H9 (cell line): ENCODE data around the gene SYT3. TPM values are rescaled to one million over a fixed set of nuclear protein-coding genes. Genes with fewer than 3 reads are reported as not detected.

Experiments
- DNase-seq: peaks from one replicate; pipeline ENCODE4 v3.0.0-alpha.2; 2017
- H2AFZ ChIP-seq: one replicate; pipeline ENCODE4 v1.6.1; 2013; ENCODE audit warnings: mild to moderate bottlenecking, low read length, control low read depth, moderate library complexity
- H2AK5ac ChIP-seq: 2 replicates; pipeline ENCODE4 v1.6.1; 2013; ENCODE audit warnings: low read length, control low read depth, mixed read lengths; ENCODE audit not compliant: insufficient read length
- H2BK120ac ChIP-seq: one replicate; pipeline ENCODE4 v1.6.1; 2013; ENCODE audit warnings: low read depth, mild to moderate bottlenecking, low read length, control low read depth, inconsistent platforms; ENCODE audit not compliant: poor library complexity, severe bottlenecking
- H2BK12ac ChIP-seq: 2 replicates; pipeline ENCODE4 v1.6.1; 2013; ENCODE audit warnings: low read length, control low read depth, mixed read lengths, low read depth; ENCODE audit not compliant: insufficient read length
- H2BK15ac ChIP-seq: 2 replicates; pipeline ENCODE4 v1.6.1; 2013; ENCODE audit warnings: low read depth, low read length, control low read depth
- H2BK20ac ChIP-seq: one replicate; pipeline ENCODE4 v1.6.1; 2013; ENCODE audit warnings: low read depth, mild to moderate bottlenecking, low read length, control low read depth, inconsistent platforms; ENCODE audit not compliant: poor library complexity, severe bottlenecking
- H2BK5ac ChIP-seq: 2 replicates; pipeline ENCODE4 v1.6.1; 2013; ENCODE audit warnings: low read length, control low read depth, mixed read lengths; ENCODE audit not compliant: insufficient read length
- H3K14ac ChIP-seq: 2 replicates; pipeline ENCODE4 v1.6.1; 2013; ENCODE audit warnings: low read length, control low read depth; ENCODE audit not compliant: insufficient read depth
- H3K18ac ChIP-seq: 2 replicates; pipeline ENCODE4 v1.6.1; 2013; ENCODE audit warnings: low read depth, mild to moderate bottlenecking, mixed read lengths, low read length, control low read depth; ENCODE audit not compliant: insufficient read length
- H3K23ac ChIP-seq: 2 replicates; pipeline ENCODE4 v1.6.1; 2013; ENCODE audit warnings: low read length, control low read depth, mixed read lengths, low read depth; ENCODE audit not compliant: insufficient read length
- H3K23me2 ChIP-seq: 2 replicates; pipeline ENCODE4 v1.6.1; 2013; ENCODE audit warnings: low read depth, mild to moderate bottlenecking, mixed read lengths, low read length, control low read depth; ENCODE audit not compliant: insufficient read length, poor library complexity, severe bottlenecking
- H3K27ac ChIP-seq: 2 replicates; pipeline ENCODE4 v1.5.1; 2013; ENCODE audit warnings: low read length, control low read depth, mixed read lengths, low read depth; ENCODE audit not compliant: insufficient read length
- H3K27me3 ChIP-seq: 2 replicates; pipeline ENCODE4 v1.6.1; 2013; ENCODE audit warnings: low read length, control low read depth, inconsistent platforms; ENCODE audit not compliant: insufficient read depth
- H3K4ac ChIP-seq: 2 replicates; pipeline ENCODE4 v1.6.1; 2013; ENCODE audit warnings: low read depth, mild to moderate bottlenecking, control low read depth, inconsistent platforms, low read length, moderate library complexity
- H3K4me1 ChIP-seq: 2 replicates; pipeline ENCODE4 v1.6.1; 2013; ENCODE audit warnings: low read length, control low read depth, inconsistent platforms; ENCODE audit not compliant: insufficient read depth
- H3K4me2 ChIP-seq: 2 replicates; pipeline ENCODE4 v1.6.1; 2013; ENCODE audit warnings: low read length, control low read depth, mixed read lengths; ENCODE audit not compliant: insufficient read length, insufficient read depth
- H3K56ac ChIP-seq: 2 replicates; pipeline ENCODE4 v1.6.1; 2013; ENCODE audit warnings: low read depth, mild to moderate bottlenecking, mixed read lengths, low read length, control low read depth; ENCODE audit not compliant: insufficient read length
- H3K79me1 ChIP-seq: 2 replicates; pipeline ENCODE4 v1.6.1; 2013; ENCODE audit warnings: low read depth, mild to moderate bottlenecking, moderate library complexity, low read length, control low read depth, inconsistent platforms; ENCODE audit not compliant: insufficient read depth, poor library complexity, severe bottlenecking
- H3K79me2 ChIP-seq: 2 replicates; pipeline ENCODE4 v1.6.1; 2013; ENCODE audit warnings: low read length, control low read depth, inconsistent platforms; ENCODE audit not compliant: insufficient read depth
- H3K9ac ChIP-seq: 2 replicates; pipeline ENCODE4 v1.6.1; 2013; ENCODE audit warnings: low read length, control low read depth, mixed read lengths; ENCODE audit not compliant: insufficient read length; ENCODE audit errors: extremely low read depth
- H3K9me3 ChIP-seq: one replicate; pipeline ENCODE4 v1.6.1; 2013; ENCODE audit warnings: low read depth, low read length, inconsistent platforms; ENCODE audit not compliant: control insufficient read depth
- H3T11ph ChIP-seq: one replicate; pipeline ENCODE4 v1.6.1; 2013; ENCODE audit warnings: mild to moderate bottlenecking, low read length, control low read depth, inconsistent platforms
- H4K20me1 ChIP-seq: one replicate; pipeline ENCODE4 v1.6.1; 2013; ENCODE audit not compliant: control insufficient read depth, insufficient read length, insufficient read depth
- H4K5ac ChIP-seq: 2 replicates; pipeline ENCODE4 v1.6.1; 2013; ENCODE audit warnings: low read depth, mild to moderate bottlenecking, mixed read lengths, low read length, control low read depth; ENCODE audit not compliant: insufficient read length
- H4K8ac ChIP-seq: replicated peaks from 2 replicates; pipeline ENCODE4 v1.6.1; 2013; ENCODE audit warnings: low read length, control low read depth, mixed read lengths, low read depth; ENCODE audit not compliant: insufficient read length
- H4K91ac ChIP-seq: 2 replicates; pipeline ENCODE4 v1.6.1; 2013; ENCODE audit warnings: low read depth, mild to moderate bottlenecking, moderate library complexity, mixed read lengths, low read length, control low read depth; ENCODE audit not compliant: insufficient read length
- H3K27ac Mint-ChIP-seq, 3 experiments: 2 replicates in 2 of 3; 3 replicates in 1 of 3; pipeline ENCODE4 v1.8.0; 2020 to 2021; ENCODE audit warnings: mixed read lengths in 3 of 3, mild to moderate bottlenecking in 1 of 3, moderate library complexity in 1 of 3
- H3K27me3 Mint-ChIP-seq: 2 replicates; pipeline ENCODE4 v1.8.0; 2021; ENCODE audit warnings: low read depth, mild to moderate bottlenecking, moderate library complexity, mixed read lengths
- H3K36me3 Mint-ChIP-seq, 3 experiments: 2 replicates in 2 of 3; 3 replicates in 1 of 3; pipeline ENCODE4 v1.8.0; 2020 to 2021; ENCODE audit warnings: low read depth in 3 of 3, mixed read lengths in 3 of 3; ENCODE audit not compliant: insufficient read depth in 1 of 3
- H3K4me1 Mint-ChIP-seq, 2 experiments: 2 replicates each; pipeline ENCODE4 v1.8.0; 2020; ENCODE audit warnings: mixed read lengths in 2 of 2
- H3K4me3 Mint-ChIP-seq, 2 experiments: 2 replicates in 1 of 2; 3 replicates in 1 of 2; pipeline ENCODE4 v1.8.0; 2020 to 2021; ENCODE audit warnings: mild to moderate bottlenecking in 2 of 2, mixed read lengths in 2 of 2, moderate library complexity in 1 of 2
- H3K9me3 Mint-ChIP-seq, 2 experiments: 2 replicates in 1 of 2; 3 replicates in 1 of 2; pipeline ENCODE4 v1.8.0; 2020; ENCODE audit warnings: mild to moderate bottlenecking in 2 of 2, mixed read lengths in 2 of 2, moderate library complexity in 1 of 2
- WGBS: extraction: QIAGEN DNeasy Blood & Tissue Kit; methylation state at CpG from one replicate; pipeline ENCODE4 v1.1.7; 2013; ENCODE audit warnings: missing lambda C conversion rate, low lambda C conversion rate, mixed read lengths; ENCODE audit not compliant: insufficient read length; ENCODE audit errors: extremely low coverage; 5-methylcytosine and 5-hydroxymethylcytosine counted together
- long read RNA-seq: library from polyadenylated mRNA; unstranded; transcript quantifications from one replicate; pipeline ENCODE4 v2.0.0, GENCODE V29; 2020
- total RNA-seq: library from RNA; stranded (reverse); gene quantifications from 2 replicates; pipeline ENCODE4 v1.2.1, GENCODE V29; 2021
- TF ChIP-seq, protein P1 (sequence below): fragments of 200-600 bp; sonication (generic); conservative IDR thresholded peaks from 3 replicates; pipeline ENCODE4 v1.8.0; 2021; ENCODE audit warnings: antibody characterized with exemption, mild to moderate bottlenecking

Gene SYT3, protein sequence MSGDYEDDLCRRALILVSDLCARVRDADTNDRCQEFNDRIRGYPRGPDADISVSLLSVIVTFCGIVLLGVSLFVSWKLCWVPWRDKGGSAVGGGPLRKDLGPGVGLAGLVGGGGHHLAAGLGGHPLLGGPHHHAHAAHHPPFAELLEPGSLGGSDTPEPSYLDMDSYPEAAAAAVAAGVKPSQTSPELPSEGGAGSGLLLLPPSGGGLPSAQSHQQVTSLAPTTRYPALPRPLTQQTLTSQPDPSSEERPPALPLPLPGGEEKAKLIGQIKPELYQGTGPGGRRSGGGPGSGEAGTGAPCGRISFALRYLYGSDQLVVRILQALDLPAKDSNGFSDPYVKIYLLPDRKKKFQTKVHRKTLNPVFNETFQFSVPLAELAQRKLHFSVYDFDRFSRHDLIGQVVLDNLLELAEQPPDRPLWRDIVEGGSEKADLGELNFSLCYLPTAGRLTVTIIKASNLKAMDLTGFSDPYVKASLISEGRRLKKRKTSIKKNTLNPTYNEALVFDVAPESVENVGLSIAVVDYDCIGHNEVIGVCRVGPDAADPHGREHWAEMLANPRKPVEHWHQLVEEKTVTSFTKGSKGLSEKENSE
- total RNA-seq: 2.8 and 3.1 TPM in 2 replicates
- long read RNA-seq, transcript SYT3-206 (11 exons, 2,463 nt): major isoform, 49 of 65 reads
- long read RNA-seq, partial matches to known transcripts: 8 of 65 reads
- long read RNA-seq, other reads (novel, unspliced or antisense): 8 of 65 reads

DNA sequence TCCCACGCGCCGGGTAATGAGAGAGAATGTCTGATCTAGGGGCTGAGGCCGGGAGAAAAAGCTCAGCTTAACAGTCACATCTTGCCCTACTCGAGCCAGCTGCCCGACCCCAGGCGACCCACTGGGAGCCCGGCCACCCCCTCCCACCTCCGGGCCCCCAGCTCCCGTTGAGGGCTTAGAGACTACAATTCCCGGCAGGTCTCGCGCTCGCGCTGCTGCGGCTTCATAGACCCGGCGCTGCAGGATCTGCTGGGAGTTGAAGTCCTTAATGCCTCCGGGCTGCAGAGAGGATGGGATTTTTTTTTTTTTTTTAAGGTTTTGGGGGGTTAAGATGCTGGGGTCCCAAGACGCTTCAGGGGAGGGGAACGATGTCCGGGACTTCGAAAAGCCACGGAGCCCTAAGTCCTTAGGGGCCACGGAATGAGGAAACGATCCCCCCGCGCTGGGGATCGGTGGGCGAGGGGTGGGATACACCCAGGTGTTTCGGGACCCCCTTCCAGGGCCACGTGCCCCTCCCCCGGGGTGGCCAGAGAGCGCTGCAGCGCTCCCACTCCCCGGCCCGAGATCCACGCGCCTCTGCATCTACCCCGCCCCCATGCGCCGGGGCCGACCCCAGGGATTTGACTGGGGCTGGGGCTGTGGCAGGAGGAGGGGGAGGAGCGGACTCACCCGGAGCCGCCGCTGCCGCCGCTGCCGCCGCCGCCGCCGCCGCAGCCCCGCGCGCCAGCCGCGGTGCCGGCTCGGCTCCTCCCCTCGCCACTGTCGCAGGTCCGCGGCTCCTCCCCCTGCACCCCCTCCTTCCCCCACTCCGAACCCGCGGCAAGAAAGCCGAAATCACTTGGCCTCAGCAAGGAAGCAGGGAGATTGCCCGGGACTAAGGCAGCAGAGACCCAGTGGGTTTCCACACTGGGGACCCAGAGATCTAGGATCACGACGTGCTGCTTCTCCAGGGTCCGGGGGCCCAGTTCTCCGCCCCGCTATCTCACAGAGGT is at the start of gene SYT3:
Gene SYT3 (minus strand): TSS at position 761 of the 992 bp plus-strand sequence. CDS start 2,470 bp downstream, outside the sequence.
- H3K27ac Mint-ChIP-seq: no peak within 1 kb of the TSS
- peak within 1 kb of the TSS; percentile 33 for H3K9ac ChIP-seq

More for the DNA sequence above, at the start of gene SYT3:
- peak; percentile 78 for DNase-seq
- H3T11ph ChIP-seq: no peak within 1 kb of the TSS
- H3K23ac ChIP-seq: no peak within 1 kb of the TSS
- no peak within 1 kb of the TSS for H2BK120ac ChIP-seq
- no peak within 1 kb of the TSS for H3K27ac ChIP-seq
- no peak within 1 kb of the TSS for H2BK12ac ChIP-seq
- H3K4me1 Mint-ChIP-seq: peaks cover 8 to 14% of the 10 kb centered on the region in 2 experiments
- H3K36me3 Mint-ChIP-seq: peaks cover 5 to 22% (median 16%) of the 10 kb centered on the region in 3 experiments; a peak in 6 of 7 replicates
- peak within 1 kb of the TSS; percentile 77 to 92 for H3K4me3 Mint-ChIP-seq
- peaks cover 9% of the 10 kb centered on the region for H3K9me3 ChIP-seq
- H4K5ac ChIP-seq: no peak within 1 kb of the TSS
- H3K27me3 Mint-ChIP-seq: peaks cover 47% of the 10 kb centered on the region
- no peak within 1 kb of the TSS for H2AK5ac ChIP-seq
- no CpG with 5 or more reads among the region's 76 CpGs for WGBS
- H3K23me2 ChIP-seq: peaks cover 7% of the 10 kb centered on the region
- H3K4me2 ChIP-seq: peak within 1 kb of the TSS; percentile 50
- no peaks in the 10 kb centered on the region for H3K79me2 ChIP-seq
- peak within 1 kb of the TSS; percentile 64; the same call in 1 of the 2 replicates for H3K14ac ChIP-seq
- H2BK15ac ChIP-seq: no peak within 1 kb of the TSS
- H2AFZ ChIP-seq: no peak within 1 kb of the TSS
- TF ChIP-seq, protein P1, sequence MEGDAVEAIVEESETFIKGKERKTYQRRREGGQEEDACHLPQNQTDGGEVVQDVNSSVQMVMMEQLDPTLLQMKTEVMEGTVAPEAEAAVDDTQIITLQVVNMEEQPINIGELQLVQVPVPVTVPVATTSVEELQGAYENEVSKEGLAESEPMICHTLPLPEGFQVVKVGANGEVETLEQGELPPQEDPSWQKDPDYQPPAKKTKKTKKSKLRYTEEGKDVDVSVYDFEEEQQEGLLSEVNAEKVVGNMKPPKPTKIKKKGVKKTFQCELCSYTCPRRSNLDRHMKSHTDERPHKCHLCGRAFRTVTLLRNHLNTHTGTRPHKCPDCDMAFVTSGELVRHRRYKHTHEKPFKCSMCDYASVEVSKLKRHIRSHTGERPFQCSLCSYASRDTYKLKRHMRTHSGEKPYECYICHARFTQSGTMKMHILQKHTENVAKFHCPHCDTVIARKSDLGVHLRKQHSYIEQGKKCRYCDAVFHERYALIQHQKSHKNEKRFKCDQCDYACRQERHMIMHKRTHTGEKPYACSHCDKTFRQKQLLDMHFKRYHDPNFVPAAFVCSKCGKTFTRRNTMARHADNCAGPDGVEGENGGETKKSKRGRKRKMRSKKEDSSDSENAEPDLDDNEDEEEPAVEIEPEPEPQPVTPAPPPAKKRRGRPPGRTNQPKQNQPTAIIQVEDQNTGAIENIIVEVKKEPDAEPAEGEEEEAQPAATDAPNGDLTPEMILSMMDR: no peak
- H3K79me1 ChIP-seq: no peaks in the 10 kb centered on the region
- H4K20me1 ChIP-seq: no peaks in the 10 kb centered on the region
- no peak within 1 kb of the TSS for H4K91ac ChIP-seq
- no peak within 1 kb of the TSS for H3K18ac ChIP-seq
- no peak within 1 kb of the TSS for H3K56ac ChIP-seq
- H2BK20ac ChIP-seq: no peak within 1 kb of the TSS
- no peak within 1 kb of the TSS for H3K4ac ChIP-seq
- no peak within 1 kb of the TSS for H4K8ac ChIP-seq
- H2BK5ac ChIP-seq: no peak within 1 kb of the TSS
- H3K9me3 Mint-ChIP-seq: peaks cover 19% of the 10 kb centered on the region in 2 experiments
- peaks cover 10% of the 10 kb centered on the region for H3K27me3 ChIP-seq
- H3K4me1 ChIP-seq: no peaks in the 10 kb centered on the region
